Testis (tissue), 2 donors: ENCODE measurements around the gene FANCD2.

Source experiments
- POLR2A ChIP-seq: fragments of 450-650 bp; IDR thresholded peaks from one replicate; pipeline ENCODE4 v1.6.1; 2017; ENCODE audit warnings: antibody characterized with exemption, mild to moderate bottlenecking, moderate library complexity
- TF ChIP-seq, protein P1 (sequence below), 3 experiments: fragments of 450-650 bp in 2 of 3; fragments of 200-600 bp in 1 of 3; sonication (generic) in 1 of 3; IDR thresholded peaks; one replicate each; pipeline ENCODE4 v1.5.1; 2016 to 2019; ENCODE audit warnings: antibody characterized with exemption in 3 of 3, mild to moderate bottlenecking in 2 of 3, moderate library complexity in 1 of 3

DNA sequence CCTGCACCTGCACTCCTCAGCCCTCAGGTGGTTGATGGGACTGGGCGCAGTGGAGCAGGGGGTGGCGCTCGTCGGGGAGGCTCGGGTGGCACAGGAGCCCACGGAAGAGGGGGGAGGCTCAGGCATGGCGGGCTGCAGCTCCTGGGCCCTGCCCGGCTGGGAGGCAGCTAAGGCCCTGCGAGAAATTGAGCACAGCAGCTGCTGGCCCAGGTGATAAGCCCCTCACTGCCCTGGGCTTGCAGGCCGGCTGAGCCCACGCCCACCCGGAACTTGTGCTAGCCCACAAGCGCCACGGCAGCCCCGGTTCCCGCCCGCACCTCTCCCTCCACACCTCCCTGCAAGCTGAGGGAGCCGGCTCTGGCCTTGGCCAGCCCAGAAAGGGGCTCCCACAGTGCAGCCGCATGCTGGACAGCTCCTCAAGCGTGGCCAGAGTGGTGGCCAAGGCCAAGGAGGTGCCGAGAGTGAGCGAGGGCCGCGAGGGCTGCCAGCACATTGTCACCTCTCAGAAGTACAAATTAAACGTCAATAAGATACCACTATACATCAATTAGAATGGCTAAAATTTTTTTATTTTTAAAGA lies 110.3 kb downstream of the FANCD2 start:
- TF ChIP-seq, protein P1, sequence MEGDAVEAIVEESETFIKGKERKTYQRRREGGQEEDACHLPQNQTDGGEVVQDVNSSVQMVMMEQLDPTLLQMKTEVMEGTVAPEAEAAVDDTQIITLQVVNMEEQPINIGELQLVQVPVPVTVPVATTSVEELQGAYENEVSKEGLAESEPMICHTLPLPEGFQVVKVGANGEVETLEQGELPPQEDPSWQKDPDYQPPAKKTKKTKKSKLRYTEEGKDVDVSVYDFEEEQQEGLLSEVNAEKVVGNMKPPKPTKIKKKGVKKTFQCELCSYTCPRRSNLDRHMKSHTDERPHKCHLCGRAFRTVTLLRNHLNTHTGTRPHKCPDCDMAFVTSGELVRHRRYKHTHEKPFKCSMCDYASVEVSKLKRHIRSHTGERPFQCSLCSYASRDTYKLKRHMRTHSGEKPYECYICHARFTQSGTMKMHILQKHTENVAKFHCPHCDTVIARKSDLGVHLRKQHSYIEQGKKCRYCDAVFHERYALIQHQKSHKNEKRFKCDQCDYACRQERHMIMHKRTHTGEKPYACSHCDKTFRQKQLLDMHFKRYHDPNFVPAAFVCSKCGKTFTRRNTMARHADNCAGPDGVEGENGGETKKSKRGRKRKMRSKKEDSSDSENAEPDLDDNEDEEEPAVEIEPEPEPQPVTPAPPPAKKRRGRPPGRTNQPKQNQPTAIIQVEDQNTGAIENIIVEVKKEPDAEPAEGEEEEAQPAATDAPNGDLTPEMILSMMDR (IDR thresholded peaks at IDR 0.05) = no peak
- TF ChIP-seq POLR2A = no peak
